IMR-90 (cell line): Measurements from ENCODE around the gene PAFAH1B1. TPM values are rescaled to one million over a fixed set of nuclear protein-coding genes. Genes with fewer than 3 reads are reported as not detected.

Experiments
- ATAC-seq: fragments of 200-7000 bp; cut with Tn5 transposase; 2 replicates; pipeline ENCODE4 v1.9.1; 2020; ENCODE audit warnings: low read depth, mild to moderate bottlenecking, moderate library complexity
- BruUV-seq: library from RNA; stranded (reverse); fragments of 400-500 nt; replicated peaks from 2 replicates; lab custom pipeline; 2021; lab: Mats Ljungman, UMichigan
- CTCF ChIA-PET: fragments of 300-600 bp; formaldehyde crosslinking; extraction: SDS; loops from one replicate; lab custom pipeline; 2021; ENCODE audit warnings: antibody characterized with exemption; lab: Yijun Ruan, JAX
- POLR2A ChIA-PET: fragments of 300-600 bp; sonication (Branson Sonifier 250); formaldehyde crosslinking; loops from one replicate; lab custom pipeline; 2022; ENCODE audit warnings: antibody characterized with exemption; ENCODE audit not compliant: unreplicated experiment; lab: Charles Lee
- DNase-seq: peaks from one replicate; pipeline ENCODE4 v3.0.0; 2013
- H2AFZ ChIP-seq: replicated peaks from 2 replicates; pipeline ENCODE3; 2013; ENCODE audit warnings: low read length, mild to moderate bottlenecking; ENCODE audit not compliant: poor library complexity
- H2AK5ac ChIP-seq: 2 replicates; pipeline ENCODE4 v1.6.1; 2013; ENCODE audit warnings: low read depth, low read length, inconsistent platforms
- H2AK9ac ChIP-seq: replicated peaks from 2 replicates; pipeline ENCODE3; 2013; ENCODE audit warnings: mild to moderate bottlenecking, low read depth, low read length, moderate library complexity; ENCODE audit not compliant: poor library complexity
- H2BK120ac ChIP-seq: 2 replicates; pipeline ENCODE4 v1.6.1; 2013; ENCODE audit warnings: low read depth, low read length, inconsistent platforms
- H2BK15ac ChIP-seq: 3 replicates; pipeline ENCODE4 v1.6.1; 2013; ENCODE audit warnings: low read depth, low read length, inconsistent platforms
- H2BK20ac ChIP-seq: 2 replicates; pipeline ENCODE4 v1.6.1; 2013; ENCODE audit warnings: low read depth, mild to moderate bottlenecking, inconsistent platforms, low read length, moderate library complexity
- H2BK5ac ChIP-seq: 2 replicates; pipeline ENCODE4 v1.6.1; 2013; ENCODE audit warnings: mild to moderate bottlenecking, low read depth, low read length, inconsistent platforms; ENCODE audit not compliant: poor library complexity, severe bottlenecking
- H3K14ac ChIP-seq: replicated peaks from 2 replicates; pipeline ENCODE4 v1.6.1; 2013; ENCODE audit warnings: low read depth, low read length, inconsistent platforms
- H3K18ac ChIP-seq: 2 replicates; pipeline ENCODE4 v1.6.1; 2013; ENCODE audit warnings: low read depth, low read length, control low read depth
- H3K23ac ChIP-seq: 2 replicates; pipeline ENCODE4 v1.6.1; 2013; ENCODE audit warnings: low read depth, low read length, inconsistent platforms
- H3K27ac ChIP-seq: 2 replicates; pipeline ENCODE4 v1.5.1; 2013; ENCODE audit warnings: mild to moderate bottlenecking, control low read depth, low read length; ENCODE audit not compliant: insufficient read depth
- H3K27me3 ChIP-seq: 2 replicates; pipeline ENCODE4 v1.6.1; 2013; ENCODE audit warnings: low read length; ENCODE audit not compliant: control insufficient read depth, insufficient read depth
- H3K36me3 ChIP-seq: 2 replicates; pipeline ENCODE4 v1.6.1; 2013; ENCODE audit warnings: low read length, mixed read lengths; ENCODE audit not compliant: control insufficient read depth, insufficient read depth
- H3K4ac ChIP-seq: 2 replicates; pipeline ENCODE4 v1.6.1; 2013; ENCODE audit warnings: low read depth, low read length, inconsistent platforms
- H3K4me1 ChIP-seq: 2 replicates; pipeline ENCODE4 v1.6.1; 2013; ENCODE audit warnings: low read length, mixed read lengths; ENCODE audit not compliant: control insufficient read depth, insufficient read depth
- H3K4me2 ChIP-seq: 2 replicates; pipeline ENCODE4 v1.6.1; 2013; ENCODE audit warnings: low read depth, mild to moderate bottlenecking, control low read depth, low read length, moderate library complexity
- H3K4me3 ChIP-seq: 2 replicates; pipeline ENCODE4 v1.5.1; 2013; ENCODE audit warnings: low read depth, mild to moderate bottlenecking, control low read depth, low read length, moderate library complexity; ENCODE audit not compliant: insufficient read depth
- H3K56ac ChIP-seq: 2 replicates; pipeline ENCODE4 v1.6.1; 2013; ENCODE audit warnings: low read length, inconsistent platforms; ENCODE audit not compliant: insufficient read depth; ENCODE audit errors: extremely low read depth
- H3K79me1 ChIP-seq, 2 experiments: 2 replicates each; pipeline ENCODE4 v1.6.1; 2013; ENCODE audit warnings: low read length in 2 of 2, inconsistent platforms in 1 of 2, low read depth in 1 of 2
- H3K9ac ChIP-seq: 2 replicates; pipeline ENCODE4 v1.6.1; 2013; ENCODE audit warnings: low read depth, low read length, control low read depth
- H3K9me1 ChIP-seq: 2 replicates; pipeline ENCODE4 v1.6.1; 2013; ENCODE audit warnings: low read length, inconsistent platforms; ENCODE audit not compliant: insufficient read depth
- H3K9me3 ChIP-seq: 2 replicates; pipeline ENCODE4 v1.6.1; 2013; ENCODE audit warnings: low read length; ENCODE audit not compliant: control insufficient read depth, insufficient read depth
- H4K20me1 ChIP-seq: 2 replicates; pipeline ENCODE4 v1.6.1; 2013; ENCODE audit warnings: low read length, inconsistent platforms; ENCODE audit not compliant: insufficient read depth
- H4K5ac ChIP-seq: 2 replicates; pipeline ENCODE4 v1.6.1; 2013; ENCODE audit warnings: mild to moderate bottlenecking, low read depth, low read length, control low read depth
- H4K8ac ChIP-seq, 2 experiments: 2 replicates each; pipeline ENCODE4 v1.6.1; 2013; ENCODE audit warnings: low read depth in 2 of 2, low read length in 2 of 2, control low read depth in 1 of 2, inconsistent platforms in 1 of 2
- H4K91ac ChIP-seq: 2 replicates; pipeline ENCODE4 v1.6.1; 2013; ENCODE audit warnings: low read depth, low read length, inconsistent platforms; ENCODE audit not compliant: insufficient read depth
- CEBPB ChIP-seq: IDR thresholded peaks from 2 replicates; pipeline ENCODE4 v1.6.1; 2012; ENCODE audit warnings: low read depth, low read length, improper control_type of control experiment
- CHD1 ChIP-seq: IDR thresholded peaks from 2 replicates; pipeline ENCODE4 v1.6.1; 2012; ENCODE audit warnings: low read depth, low read length, improper control_type of control experiment
- CTCF ChIP-seq: conservative IDR thresholded peaks from 2 replicates; pipeline ENCODE4 v1.5.1; 2012; ENCODE audit warnings: mild to moderate bottlenecking, low read depth, low read length, improper control_type of control experiment
- MAFK ChIP-seq: IDR thresholded peaks from 2 replicates; pipeline ENCODE4 v1.6.1; 2012; ENCODE audit warnings: low read depth, low read length, improper control_type of control experiment
- MAZ ChIP-seq: IDR thresholded peaks from 2 replicates; pipeline ENCODE4 v1.6.1; 2012; ENCODE audit warnings: low read depth, mild to moderate bottlenecking, low read length, improper control_type of control experiment, moderate library complexity, borderline replicate concordance
- RAD21 ChIP-seq: IDR thresholded peaks from 2 replicates; pipeline ENCODE4 v1.6.1; 2012; ENCODE audit warnings: low read length, improper control_type of control experiment
- WGBS, 2 experiments: methylation state at CpG; one replicate each; pipeline versions ENCODE4 v1.1.5 to v1.1.7; 2013; ENCODE audit warnings: missing lambda C conversion rate in 2 of 2; ENCODE audit not compliant: insufficient read length in 1 of 2; ENCODE audit errors: extremely low coverage in 2 of 2; 5-methylcytosine and 5-hydroxymethylcytosine counted together
- dilution Hi-C: fragments of 300-500 bp; cut with HindIII; formaldehyde crosslinking; loops from one replicate; pipeline ENCODE4 v1.14.3; 2018; ENCODE audit warnings: low sequenced_read_pairs; ENCODE audit not compliant: unreplicated experiment
- in situ Hi-C: fragments of 300-500 bp; cut with MboI; formaldehyde crosslinking; loops from 3 replicates; pipeline ENCODE4 v1.14.3; 2019; ENCODE audit warnings: low sequenced_read_pairs, inconsistent platforms, mixed read lengths
- intact Hi-C: fragments of 100-400 bp; cut with micrococcal nuclease; formaldehyde crosslinking; loops from 2 replicates; pipeline ENCODE4 v1.10.0; 2022
- polyA plus RNA-seq, 3 experiments: library from polyadenylated mRNA; depleted of rRNA; stranded (reverse); fragments of >200 nt; gene quantifications; 2 replicates each; pipeline ENCODE4 v1.2.3, GENCODE V29; 2012; ENCODE audit warnings: low replicate concordance in 1 of 3
- total RNA-seq: library from RNA; depleted of rRNA; stranded (reverse); fragments of >200 nt; gene quantifications from 2 replicates; pipeline ENCODE4 v1.2.3, GENCODE V29; 2012
- TF ChIP-seq, protein P1 (sequence below): fragments of 150-350 bp; IDR thresholded peaks from 2 replicates; pipeline ENCODE4 v1.6.1; 2017; ENCODE audit warnings: mild to moderate bottlenecking, antibody characterized with exemption, low read length, low read depth
- TF ChIP-seq, protein P2 (sequence below): fragments of 150-350 bp; IDR thresholded peaks from 2 replicates; pipeline ENCODE4 v1.6.1; 2016; ENCODE audit warnings: low read depth, mild to moderate bottlenecking, low read length, moderate library complexity, borderline replicate concordance

Gene PAFAH1B1
- total and polyA plus RNA-seq, 2 of the 4 experiments (the other 2 are of a cell fraction): 64.5 to 127 TPM

GRCh38 chr17:2647957-2648356 lies 54.5 kb downstream of the PAFAH1B1 start:
- peaks cover 58% of the 10 kb centered on the region for H4K20me1 ChIP-seq
- intact Hi-C loops: loop anchor here (5.0 kb wide), 1 partner anchor 41 kb away; no protein-coding TSS in a partner anchor

More at GRCh38 chr17:2647957-2648356, 54.5 kb downstream of the PAFAH1B1 start:
- H3K4me1 ChIP-seq: no peaks in the 10 kb centered on the region
- H2BK15ac ChIP-seq: no peak overlapping the region
- DNase-seq (no peak), ATAC-seq (no peak)
- H3K27ac ChIP-seq: no peak overlapping the region
- no CpG with 5 or more reads among the region's 6 CpGs for WGBS, 2 experiments
- no peak overlapping the region for H3K4me3 ChIP-seq
- H2AK5ac ChIP-seq: no peak overlapping the region
- H2BK20ac ChIP-seq: no peak overlapping the region
- TF ChIP-seq CTCF (no peak), MAZ (no peak), CEBPB (no peak), MAFK (no peak), CHD1 (no peak), RAD21 (no peak)
- TF ChIP-seq, protein P1, sequence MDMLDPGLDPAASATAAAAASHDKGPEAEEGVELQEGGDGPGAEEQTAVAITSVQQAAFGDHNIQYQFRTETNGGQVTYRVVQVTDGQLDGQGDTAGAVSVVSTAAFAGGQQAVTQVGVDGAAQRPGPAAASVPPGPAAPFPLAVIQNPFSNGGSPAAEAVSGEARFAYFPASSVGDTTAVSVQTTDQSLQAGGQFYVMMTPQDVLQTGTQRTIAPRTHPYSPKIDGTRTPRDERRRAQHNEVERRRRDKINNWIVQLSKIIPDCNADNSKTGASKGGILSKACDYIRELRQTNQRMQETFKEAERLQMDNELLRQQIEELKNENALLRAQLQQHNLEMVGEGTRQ: no peak
- TF ChIP-seq, protein P2, sequence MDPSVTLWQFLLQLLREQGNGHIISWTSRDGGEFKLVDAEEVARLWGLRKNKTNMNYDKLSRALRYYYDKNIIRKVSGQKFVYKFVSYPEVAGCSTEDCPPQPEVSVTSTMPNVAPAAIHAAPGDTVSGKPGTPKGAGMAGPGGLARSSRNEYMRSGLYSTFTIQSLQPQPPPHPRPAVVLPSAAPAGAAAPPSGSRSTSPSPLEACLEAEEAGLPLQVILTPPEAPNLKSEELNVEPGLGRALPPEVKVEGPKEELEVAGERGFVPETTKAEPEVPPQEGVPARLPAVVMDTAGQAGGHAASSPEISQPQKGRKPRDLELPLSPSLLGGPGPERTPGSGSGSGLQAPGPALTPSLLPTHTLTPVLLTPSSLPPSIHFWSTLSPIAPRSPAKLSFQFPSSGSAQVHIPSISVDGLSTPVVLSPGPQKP: no peak
- H4K5ac ChIP-seq: no peak overlapping the region
- H2AK9ac ChIP-seq: no peak overlapping the region
- H2BK120ac ChIP-seq: no peak overlapping the region
- peaks cover 19% of the 10 kb centered on the region for H3K36me3 ChIP-seq
- no peak overlapping the region for H3K56ac ChIP-seq
- peaks cover 13 to 54% of the 10 kb centered on the region in 2 experiments for H3K79me1 ChIP-seq
- no peak overlapping the region for H3K18ac ChIP-seq
- H3K4me2 ChIP-seq: no peak overlapping the region
- no peak overlapping the region for H2AFZ ChIP-seq
- H3K9me1 ChIP-seq: 0 out of 2 replicates have a peak, but pooled peaks cover 2% of the 10 kb centered on the region
- no peak overlapping the region for H3K14ac ChIP-seq
- H4K8ac ChIP-seq: no peak overlapping the region
- POLR2A ChIA-PET: no interaction called here
- no peak overlapping the region for H4K91ac ChIP-seq
- no peak overlapping the region for H3K4ac ChIP-seq
- no peak overlapping the region for H3K23ac ChIP-seq
- H3K9me3 ChIP-seq: no peaks in the 10 kb centered on the region
- CTCF ChIA-PET: no interaction called here
- in situ Hi-C loops (no loop called here), dilution Hi-C loops (no loop called here)
- no peaks in the 10 kb centered on the region for H3K27me3 ChIP-seq
- no peak overlapping the region for H3K9ac ChIP-seq
- no TSS peak for BruUV-seq
- no peak overlapping the region for H2BK5ac ChIP-seq
